ENCODE measurements around the gene SUMF1. TPM values are rescaled to one million over a fixed set of nuclear protein-coding genes. Genes with fewer than 3 reads are reported as not detected.

The SUMF1 gene
- polyA plus RNA-seq, 3 donors: 25.7 to 80.4 (median 74.2) TPM

GRCh38 chr3:4501927-4502326 is 34.9 kb upstream of the SUMF1 start:
- Mint-ChIP-seq H3K27ac (no peak overlapping the region), H3K4me3 (no peak overlapping the region), H3K4me1 (peaks cover 51% of the 10 kb centered on the region), H3K27me3 (ENCODE audit: low read depth in 3 of 3) (peaks cover 0 to 2% (median 0%) of the 10 kb centered on the region in 3 donors), H3K36me3 (peaks cover 40 to 42% of the 10 kb centered on the region in 2 donors), H3K9me3 (peaks cover 0 to 2% (median 0%) of the 10 kb centered on the region in 7 donors)
- H3K27ac ChIP-seq (ENCODE audit: low read depth in 1 of 2, low read length in 2 of 2): no peak overlapping the region
- no peak overlapping the region for H3K4me3 ChIP-seq (replicated peaks in 1 of 3; ENCODE audit: low read depth in 2 of 3, low read length in 3 of 3)
- WGBS (ENCODE audit: insufficient coverage): 100% methylated on average over 2 of the region's 9 CpGs
- intact Hi-C loops (cut with micrococcal nuclease): no loop called here
- no peak for DNase-seq
- peaks cover 16 to 45% of the 10 kb centered on the region in 2 donors for H3K36me3 ChIP-seq (replicated peaks in 1 of 2; ENCODE audit: control insufficient read depth in 1 of 2, insufficient read depth in 2 of 2, low read length in 2 of 2)
- no peak overlapping the region for H2AFZ ChIP-seq (ENCODE audit: insufficient read depth, low read depth, low read length, poor library complexity, severe bottlenecking)
- H3K4me1 ChIP-seq (ENCODE audit: control insufficient read depth in 1 of 2, insufficient read depth in 2 of 2, low read length in 2 of 2): peaks cover 43 to 45% of the 10 kb centered on the region in 2 donors
- no peak for TF ChIP-seq CTCF (IDR thresholded peaks at IDR 0.05)
- H3K9me3 ChIP-seq (replicated peaks in 1 of 2; ENCODE audit: control insufficient read depth in 1 of 2, insufficient read depth in 1 of 2, low read length in 2 of 2): no peaks in the 10 kb centered on the region
- peaks cover 65% of the 10 kb centered on the region for H3K79me2 ChIP-seq (ENCODE audit: insufficient read depth, low read length)
- no peaks in the 10 kb centered on the region for H4K20me1 ChIP-seq (ENCODE audit: insufficient read depth, low read length)
- H3K9ac ChIP-seq (ENCODE audit: insufficient read depth, low read length, poor library complexity, severe bottlenecking): no peak overlapping the region
- no peak overlapping the region for H3K4me2 ChIP-seq (replicated peaks; ENCODE audit: extremely low read depth, low read length, poor library complexity, severe bottlenecking)
- no peaks in the 10 kb centered on the region for H3K27me3 ChIP-seq (ENCODE audit: control insufficient read depth in 2 of 2, insufficient read depth in 2 of 2, low read length in 2 of 2)

- Histone ChIP-seq H3K4me3 (replicated peaks in 1 of 3; ENCODE audit: low read depth in 2 of 3, low read length in 3 of 3) (no peak overlapping the region), H3K27ac (ENCODE audit: low read depth in 1 of 2, low read length in 2 of 2) (no peak overlapping the region), H3K4me1 (ENCODE audit: control insufficient read depth in 1 of 2, insufficient read depth in 2 of 2, low read length in 2 of 2) (peaks cover 39 to 40% of the 10 kb centered on the region in 2 donors), H4K20me1 (ENCODE audit: insufficient read depth, low read length) (no peaks in the 10 kb centered on the region), H3K9ac (ENCODE audit: insufficient read depth, low read length, poor library complexity, severe bottlenecking) (no peak overlapping the region), H3K79me2 (ENCODE audit: insufficient read depth, low read length) (peaks cover 66% of the 10 kb centered on the region), H3K4me2 (replicated peaks; ENCODE audit: extremely low read depth, low read length, poor library complexity, severe bottlenecking) (no peak overlapping the region), H3K27me3 (ENCODE audit: control insufficient read depth in 2 of 2, insufficient read depth in 2 of 2, low read length in 2 of 2) (no peaks in the 10 kb centered on the region), H3K36me3 (replicated peaks in 1 of 2; ENCODE audit: control insufficient read depth in 1 of 2, insufficient read depth in 2 of 2, low read length in 2 of 2) (peaks cover 16 to 46% of the 10 kb centered on the region in 2 donors), H3K9me3 (replicated peaks in 1 of 2; ENCODE audit: control insufficient read depth in 1 of 2, insufficient read depth in 1 of 2, low read length in 2 of 2) (no peaks in the 10 kb centered on the region), H2AFZ (ENCODE audit: insufficient read depth, low read depth, low read length, poor library complexity, severe bottlenecking) (no peak overlapping the region)
- TF ChIP-seq CTCF (IDR thresholded peaks at IDR 0.05): no peak
- H3K36me3 Mint-ChIP-seq: peaks cover 44 to 47% of the 10 kb centered on the region in 2 donors
- H3K27me3 Mint-ChIP-seq (ENCODE audit: low read depth in 3 of 3): peaks cover 0 to 2% (median 0%) of the 10 kb centered on the region in 3 donors
- no peak overlapping the region for H3K27ac Mint-ChIP-seq
- H3K4me3 Mint-ChIP-seq: no peak overlapping the region
- intact Hi-C loops (cut with micrococcal nuclease): no loop called here
- peaks cover 0 to 2% (median 0%) of the 10 kb centered on the region in 7 donors for H3K9me3 Mint-ChIP-seq
- 100% methylated on average over 2 of the region's 3 CpGs for WGBS (ENCODE audit: insufficient coverage)
- peaks cover 51% of the 10 kb centered on the region for H3K4me1 Mint-ChIP-seq
- DNase-seq: no peak
Observed at GRCh38 chr3:4501437-4501836, 34.4 kb upstream of the SUMF1 start.
